Left ventricle myocardium inferior (tissue), 1 donor: Measurements from ENCODE around the gene GLCCI1. TPM values are rescaled to one million over a fixed set of nuclear protein-coding genes. Genes with fewer than 3 reads are reported as not detected.

Experiments used
- DNase-seq: peaks from one replicate; pipeline ENCODE4 v3.0.0-alpha.2; 2020
- H3K27ac ChIP-seq: fragments of 200-600 bp; replicated peaks from 2 replicates; pipeline ENCODE4 v1.8.0; 2021
- H3K27me3 ChIP-seq: fragments of 200-600 bp; 2 replicates; pipeline ENCODE4 v1.8.0; 2021; ENCODE audit warnings: low read depth
- H3K36me3 ChIP-seq: fragments of 200-600 bp; 2 replicates; pipeline ENCODE4 v1.8.0; 2021
- H3K4me1 ChIP-seq: fragments of 200-600 bp; 2 replicates; pipeline ENCODE4 v1.8.0; 2021
- H3K4me3 ChIP-seq: fragments of 200-600 bp; 2 replicates; pipeline ENCODE4 v1.8.0; 2021; ENCODE audit warnings: mild to moderate bottlenecking, moderate library complexity
- H3K9me3 ChIP-seq: fragments of 200-600 bp; replicated peaks from 2 replicates; pipeline ENCODE4 v1.8.0; 2021
- CTCF ChIP-seq: fragments of 200-600 bp; IDR thresholded peaks from 2 replicates; pipeline ENCODE4 v1.8.0; 2021; ENCODE audit warnings: antibody characterized with exemption, mild to moderate bottlenecking, borderline replicate concordance
- intact Hi-C: fragments of 100-400 bp; cut with micrococcal nuclease; formaldehyde crosslinking; loops from one replicate; pipeline ENCODE4 v1.11.0; 2022
- total RNA-seq: library from RNA; stranded (reverse); fragmentation: NEBNext Ultra II Directional; extraction: Animal tissue kit (Norgen Biotek cat#: 25700); gene quantifications from one replicate; pipeline ENCODE4 v1.2.1, GENCODE V29; 2021
- donor health status: DM: no; HTN: yes; CAD: no; lungs with severe emphysema.

GLCCI1 gene
- total RNA-seq, 1 donor from 2014 or later, result 5.8 TPM

DNA sequence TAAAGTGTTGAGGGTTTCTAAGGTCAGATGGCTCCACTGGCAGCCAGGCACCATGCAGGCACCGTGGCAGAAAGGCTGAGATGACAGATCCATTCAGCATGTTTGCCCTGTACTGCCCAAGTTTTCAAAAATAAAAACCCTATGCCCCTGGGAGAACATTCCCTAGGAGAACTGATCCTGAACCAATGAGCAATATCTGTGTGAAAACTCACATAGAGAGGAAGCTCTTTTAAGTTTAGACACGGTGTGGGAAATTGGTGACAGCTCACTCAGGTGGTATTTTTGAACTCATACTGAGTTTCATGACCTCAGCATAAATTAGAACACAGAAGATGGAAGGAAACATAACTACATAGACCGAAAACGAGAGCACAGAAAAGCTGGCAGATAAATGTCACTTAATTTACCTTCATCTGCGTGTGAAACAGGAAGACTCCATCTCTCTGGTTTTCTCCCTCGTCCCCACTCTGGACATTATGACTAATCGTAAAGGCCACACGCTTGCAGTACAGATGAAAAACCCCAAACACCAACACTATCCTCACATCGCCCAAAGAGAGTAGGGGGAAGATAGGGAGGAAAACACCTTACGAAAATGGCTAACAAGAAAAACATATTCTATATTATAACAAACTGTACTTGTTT lies 165.6 kb downstream of the GLCCI1 start:
- H3K4me3 ChIP-seq, result no peak overlapping the region
- H3K27ac ChIP-seq, result no peak overlapping the region
- intact Hi-C loops, result no loop called here
- H3K9me3 ChIP-seq, result no peaks in the 10 kb centered on the region
- no peaks in the 10 kb centered on the region for H3K4me1 ChIP-seq
- no peaks in the 10 kb centered on the region for H3K27me3 ChIP-seq
- no peak for DNase-seq
- no peak for TF ChIP-seq CTCF
- peaks cover 8% of the 10 kb centered on the region for H3K36me3 ChIP-seq

DNA sequence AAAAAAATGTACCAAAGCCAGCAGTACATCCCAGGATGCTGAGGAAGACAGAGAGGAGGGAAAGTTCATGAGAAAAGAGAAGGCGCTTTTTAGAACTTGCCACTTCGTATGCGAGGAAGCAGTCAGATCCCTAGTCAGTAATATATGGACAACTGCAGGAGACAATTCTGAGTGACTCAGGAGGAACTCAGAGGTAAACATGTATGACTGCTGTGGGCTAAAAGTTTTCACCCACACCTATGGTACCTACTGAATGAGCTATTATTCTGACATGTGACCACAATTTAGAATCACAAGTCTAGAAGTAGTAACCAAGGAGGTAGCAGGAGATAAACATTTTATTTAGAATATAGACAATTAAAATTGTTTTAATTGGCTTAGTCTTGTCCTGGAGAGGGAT lies 166.8 kb downstream of the GLCCI1 start:
- no peak for TF ChIP-seq CTCF
- Histone ChIP-seq H3K27ac (no peak overlapping the region), H3K4me3 (no peak overlapping the region), H3K9me3 (no peaks in the 10 kb centered on the region), H3K4me1 (no peaks in the 10 kb centered on the region), H3K27me3 (no peaks in the 10 kb centered on the region), H3K36me3 (peaks cover 3% of the 10 kb centered on the region)
- DNase-seq, result no peak
- intact Hi-C loops, result no loop called here

DNA sequence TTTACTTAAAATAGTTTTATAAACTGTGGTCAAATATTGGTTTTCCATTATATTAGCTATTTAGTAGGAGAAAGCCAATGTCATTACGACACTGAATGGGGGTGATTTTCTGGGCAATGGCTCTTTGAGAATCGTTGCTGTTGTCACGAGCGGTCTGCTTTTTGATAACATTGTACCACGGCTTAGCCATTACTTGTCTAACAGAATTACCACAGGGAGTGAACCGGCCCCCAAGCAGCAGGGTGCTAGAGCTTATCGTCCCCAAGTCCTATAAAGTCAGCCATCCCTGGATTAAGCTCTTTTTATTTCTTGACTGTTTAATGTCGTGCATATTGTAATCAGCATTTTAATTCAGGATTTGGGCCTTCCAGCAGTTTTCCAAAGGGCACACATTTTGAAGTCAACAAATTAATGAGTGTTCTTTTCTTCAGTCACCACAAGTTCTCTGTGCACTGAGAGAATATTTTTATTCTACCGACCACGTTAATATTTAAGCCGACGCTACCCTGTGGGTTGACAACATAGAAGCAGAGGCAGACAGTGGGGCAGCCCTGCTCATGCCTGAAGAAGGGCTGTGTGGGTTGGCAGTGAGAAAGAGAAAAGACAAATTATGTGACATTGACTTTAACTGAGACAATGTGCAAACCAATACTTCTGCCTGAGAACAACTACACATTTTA lies 167.6 kb downstream of the GLCCI1 start:
- no peak overlapping the region for H3K4me3 ChIP-seq
- no peak overlapping the region for H3K27ac ChIP-seq
- peaks cover 5% of the 10 kb centered on the region for H3K36me3 ChIP-seq
- no peaks in the 10 kb centered on the region for H3K9me3 ChIP-seq
- no peaks in the 10 kb centered on the region for H3K4me1 ChIP-seq
- H3K27me3 ChIP-seq, result no peaks in the 10 kb centered on the region
- no peak for TF ChIP-seq CTCF
- no peak for DNase-seq
- intact Hi-C loops, result no loop called here
